Activated CD4-positive, alpha-beta T cell treated with anti-CD3 and anti-CD28 coated beads for 24 hours (primary cell): ENCODE data around the gene SNORC.
"Not testable (repeated sequence)": the region's sequence is repeated elsewhere in the genome, so short reads cannot be mapped to it uniquely, and the experiment has no call there.

ENCODE experiments used
- DNase-seq, 2 donors: peaks; one replicate each; pipeline ENCODE4 v3.0.0-alpha.2; 2020; ENCODE audit warnings: low read depth in 2 of 2

The SNORC gene

DNA sequence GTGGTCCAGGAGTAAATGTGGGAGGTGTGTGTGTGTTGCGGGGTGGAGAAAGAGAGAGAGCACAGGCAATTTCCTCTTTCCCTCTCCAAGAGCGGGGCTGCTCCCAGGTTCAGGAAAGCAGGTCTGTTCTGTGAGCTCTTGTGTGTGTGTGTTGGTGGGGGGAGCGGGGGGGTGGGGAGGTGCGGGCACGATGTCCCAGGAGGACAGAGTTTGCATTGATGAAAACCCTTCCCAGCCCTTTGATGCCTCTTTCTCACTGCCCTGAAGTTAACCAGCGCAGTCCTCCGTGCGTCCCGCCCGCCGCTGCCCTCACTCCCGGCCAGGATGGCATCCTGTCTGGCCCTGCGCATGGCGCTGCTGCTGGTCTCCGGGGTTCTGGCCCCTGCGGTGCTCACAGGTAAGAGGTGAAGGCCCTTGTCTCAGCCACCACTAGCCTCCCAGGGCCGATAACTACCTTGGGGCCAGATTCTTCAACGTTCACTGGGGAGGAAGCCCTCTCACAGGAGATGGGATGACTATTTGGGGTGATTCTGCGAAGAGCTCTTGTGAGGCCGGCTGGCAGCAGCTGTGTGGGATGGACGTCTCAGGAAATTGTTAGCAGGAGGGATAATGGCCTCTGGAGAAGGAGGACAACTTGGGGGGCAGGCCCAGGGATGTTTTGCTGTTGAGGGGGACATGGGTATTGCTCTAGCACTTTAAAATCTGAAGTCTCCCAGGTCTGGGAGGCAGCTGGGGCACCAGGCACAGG, at the start of gene SNORC:
Gene SNORC (plus strand): TSS at position 247 of the 748 bp plus-strand sequence. CDS start 78 bp downstream, at position 325.
- no peak for DNase-seq

DNA sequence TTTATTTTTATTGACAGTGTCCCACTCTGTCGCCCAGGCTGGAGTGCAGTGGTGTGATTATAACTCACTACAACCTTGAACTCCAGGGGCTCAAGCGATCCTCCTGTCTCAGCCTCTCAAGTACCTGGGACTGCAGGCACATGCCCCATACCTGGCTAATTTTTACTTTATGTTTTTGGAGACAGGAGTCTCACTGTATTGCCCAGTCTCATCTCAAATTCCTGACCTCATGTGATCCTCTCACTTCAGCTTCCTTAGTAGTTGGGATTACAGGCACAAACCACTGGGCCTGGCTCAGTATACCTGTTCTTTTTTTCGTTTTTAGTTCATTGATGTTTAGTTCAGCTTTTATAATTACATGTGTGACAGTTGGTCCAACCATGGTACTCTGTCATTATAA, 40.1 kb upstream of the SNORC start:
- no peak for DNase-seq

DNA sequence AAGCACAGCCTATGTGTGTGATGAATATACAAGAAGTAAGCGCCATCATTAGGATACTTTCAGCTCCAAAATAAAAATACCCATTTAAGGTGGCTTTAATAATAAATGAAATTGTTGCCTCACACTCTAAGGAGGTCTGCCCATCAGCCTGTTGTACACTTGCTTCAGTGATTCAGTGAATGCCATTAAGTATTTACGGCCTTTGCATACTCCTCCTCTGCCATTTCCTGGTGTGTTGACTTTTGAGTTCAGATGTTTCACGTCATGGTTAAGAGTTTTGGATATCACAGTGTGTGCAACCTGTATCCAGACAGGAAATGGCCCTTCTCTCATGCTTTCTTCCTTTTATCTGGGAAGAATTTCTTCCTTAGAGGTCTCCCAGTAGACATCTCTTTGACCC, 38.6 kb upstream of the SNORC start:
- no peak for DNase-seq

DNA sequence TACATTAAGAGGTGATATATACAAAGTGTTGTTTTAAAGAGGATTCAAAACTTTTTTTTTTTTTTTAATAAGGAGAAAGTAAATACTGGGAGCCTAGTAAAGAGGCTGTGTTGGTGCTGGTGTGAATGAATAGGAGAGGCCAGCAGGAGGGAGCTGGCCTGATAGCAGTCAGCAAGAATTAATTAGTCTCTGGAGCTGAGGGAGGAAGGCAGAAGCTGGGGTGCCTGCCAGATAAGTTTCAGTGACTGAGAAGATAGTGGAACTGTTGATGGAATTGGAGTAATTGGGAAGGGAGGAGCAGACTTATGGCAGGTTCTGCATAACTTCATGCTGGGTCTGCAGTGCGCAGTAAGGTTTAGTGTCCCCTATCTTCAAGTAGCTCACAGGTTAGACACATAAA, 36.2 kb upstream of the SNORC start:
- no peak for DNase-seq

DNA sequence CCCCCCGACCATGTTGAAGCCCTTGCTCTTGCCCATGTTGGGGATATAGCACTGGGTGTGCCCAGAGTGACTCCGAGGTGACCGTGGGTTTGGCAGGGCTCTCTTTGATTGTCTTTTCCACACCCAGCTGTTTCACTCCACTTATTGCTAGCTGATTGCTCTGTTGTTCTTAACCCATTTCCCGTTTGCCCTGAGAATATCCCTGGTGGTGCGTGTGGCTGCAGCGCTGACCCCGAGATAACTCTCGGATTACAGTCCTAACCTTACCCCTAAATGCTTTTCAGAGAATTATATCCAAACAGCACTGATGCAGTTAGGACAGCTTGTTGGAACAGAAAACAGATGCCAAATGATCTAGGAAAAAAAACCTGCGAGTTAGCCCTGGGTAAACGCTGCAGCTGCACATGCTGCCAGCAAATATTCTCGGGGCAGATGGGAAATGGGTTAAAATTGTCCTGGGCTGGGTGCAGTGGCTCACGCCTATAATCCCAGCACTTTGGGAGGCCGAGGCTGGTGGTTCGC, 34.3 kb upstream of the SNORC start:
- no peak for DNase-seq

DNA sequence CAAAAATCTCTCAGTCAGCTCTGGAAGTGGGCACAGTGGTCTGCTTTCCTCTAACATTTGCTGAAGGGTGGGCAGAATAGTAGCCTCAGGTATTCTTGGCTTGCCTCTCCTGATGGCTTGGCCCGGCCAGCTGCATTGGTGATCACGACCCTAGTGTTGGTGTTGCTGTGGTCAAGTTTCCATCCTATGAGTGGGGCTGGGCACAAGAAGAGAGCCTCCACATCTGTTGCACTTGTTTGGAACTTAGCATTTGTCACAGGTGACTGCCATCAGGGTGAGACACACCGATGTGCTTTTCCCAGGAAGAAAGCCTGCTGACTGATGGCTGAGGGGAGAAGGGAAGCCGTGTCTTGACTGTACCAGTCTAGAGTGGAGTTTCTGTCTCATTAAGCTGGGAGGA, 33.1 kb upstream of the SNORC start:
- DNase-seq, result no peak

DNA sequence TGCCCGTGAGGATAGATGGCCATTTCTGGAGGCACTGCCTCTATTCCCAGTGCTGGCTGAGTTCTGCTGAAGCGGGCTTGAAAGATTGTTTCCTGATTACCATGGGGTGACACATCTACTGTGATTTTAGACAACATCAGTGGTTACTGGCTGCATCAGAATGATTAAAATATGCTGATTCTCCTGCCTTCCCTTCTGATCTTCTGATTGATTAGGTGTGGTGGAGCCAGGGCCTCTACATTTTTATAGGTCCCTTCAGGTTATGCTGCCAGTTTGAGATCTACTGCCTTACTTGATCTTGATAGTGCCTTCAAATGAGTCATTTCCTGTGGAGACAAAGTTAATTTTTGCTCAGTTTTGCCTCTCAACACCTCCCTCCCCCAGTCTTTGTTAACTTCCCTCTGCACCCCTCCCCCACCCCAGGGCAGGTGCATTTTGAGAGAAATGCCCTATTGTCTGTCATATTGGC, 31.6 kb upstream of the SNORC start:
- peak; percentile 36 to 37 for DNase-seq

DNA sequence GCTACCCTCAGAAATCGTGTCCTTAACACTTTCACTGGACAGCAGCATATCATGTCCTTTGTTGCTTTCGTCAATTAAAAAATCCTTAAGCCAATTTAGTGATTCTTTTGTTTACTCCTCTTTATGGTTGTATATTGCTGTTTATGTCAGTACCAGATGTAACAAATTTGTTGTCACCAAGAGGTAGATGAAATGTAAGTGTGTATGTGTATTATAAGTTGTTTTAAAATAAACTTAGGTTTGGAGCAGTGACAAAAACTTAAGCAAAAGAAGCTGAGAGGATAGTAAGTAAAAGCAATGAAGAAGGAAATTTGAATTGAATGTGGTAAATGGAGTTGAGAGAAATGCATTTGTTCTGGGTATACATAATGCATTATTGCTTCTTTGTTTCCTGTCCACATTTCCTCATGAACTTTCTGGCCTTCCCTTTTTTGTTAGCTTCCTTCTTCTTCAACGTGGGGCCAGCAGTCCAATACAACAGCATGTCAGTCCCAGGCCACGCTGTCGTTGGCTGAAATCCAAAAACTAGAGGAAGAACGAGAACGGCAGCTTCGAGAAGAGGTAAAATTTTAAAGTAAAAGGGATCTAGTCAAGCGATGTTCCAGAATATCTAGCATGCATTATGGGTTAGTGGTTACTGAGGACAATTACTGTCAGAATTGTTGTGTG, 30.5 kb upstream of the SNORC start:
- no peak for DNase-seq

DNA sequence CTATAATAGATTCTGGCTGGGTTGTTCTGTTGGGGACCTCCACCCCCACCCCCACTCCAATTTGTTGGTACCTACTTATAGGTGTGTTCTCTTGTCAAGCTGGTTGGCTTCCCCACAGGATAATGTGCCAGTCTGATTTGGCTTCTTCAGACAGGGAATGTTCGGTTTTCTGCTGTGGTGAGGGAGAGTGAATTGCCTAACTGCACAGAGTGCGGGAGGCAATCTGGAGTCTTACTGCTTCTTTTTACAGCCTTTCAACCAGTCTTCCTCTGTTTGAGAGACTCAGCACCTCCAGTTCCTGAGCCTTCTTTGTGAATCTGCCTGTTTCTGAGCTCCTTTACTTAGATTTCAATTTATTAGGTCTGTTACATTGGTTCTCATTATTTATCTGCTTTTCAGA, 27.4 kb upstream of the SNORC start:
- no peak for DNase-seq

DNA sequence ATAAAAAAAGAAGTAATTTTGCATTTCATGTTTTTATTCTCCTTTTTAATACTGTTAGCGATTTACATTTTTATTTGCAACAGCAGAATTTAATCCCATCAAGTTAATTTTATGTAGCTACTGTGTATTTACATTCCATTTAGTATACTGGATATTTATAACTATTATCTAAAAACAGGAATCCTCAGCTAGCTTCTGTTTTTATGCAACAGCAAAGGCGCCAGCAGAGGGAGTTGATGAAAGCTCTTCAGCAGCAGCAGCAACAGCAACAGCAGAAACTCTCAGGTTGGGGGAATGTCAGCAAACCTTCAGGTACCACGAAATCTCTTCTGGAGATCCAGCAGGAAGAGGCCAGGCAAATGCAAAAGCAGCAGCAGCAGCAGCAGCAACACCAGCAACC, 26.2 kb upstream of the SNORC start:
- no peak for DNase-seq

DNA sequence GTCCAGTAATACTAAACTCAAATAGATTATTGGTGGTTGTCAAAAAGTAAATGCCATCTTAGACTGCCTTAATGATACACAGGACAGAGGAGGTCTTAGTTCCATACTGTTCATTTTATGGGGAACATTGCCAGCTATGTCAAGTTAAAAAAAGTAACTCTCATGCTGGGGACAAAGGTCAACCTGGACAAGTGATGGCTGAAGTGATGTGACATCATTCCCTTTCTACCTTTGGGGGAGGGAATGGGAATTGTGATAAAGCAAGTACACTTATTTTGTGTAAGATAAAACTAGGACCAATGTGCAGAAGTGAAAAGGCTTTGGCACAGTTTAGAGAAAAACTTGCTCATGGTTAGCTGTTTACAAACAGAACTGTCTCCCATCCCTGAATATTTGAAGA, 24.0 kb upstream of the SNORC start:
- no peak for DNase-seq

DNA sequence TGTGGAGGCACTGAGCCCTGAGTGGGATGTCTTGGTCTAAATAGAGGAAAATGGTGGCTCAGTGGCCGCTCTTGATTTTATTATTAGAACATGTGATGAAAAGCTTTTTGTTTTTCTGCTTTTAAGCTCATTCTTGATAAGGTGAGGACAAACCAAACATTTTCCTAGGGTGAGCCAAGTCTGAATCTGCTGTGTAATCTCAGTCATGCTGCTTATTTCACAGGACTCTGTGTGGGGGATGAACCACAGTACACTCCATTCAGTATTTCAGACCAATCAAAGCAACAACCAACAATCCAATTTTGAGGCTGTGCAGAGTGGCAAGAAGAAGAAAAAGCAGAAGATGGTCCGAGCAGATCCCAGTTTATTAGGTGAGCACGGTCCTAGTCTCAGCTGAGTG, 20.0 kb upstream of the SNORC start:
- DNase-seq, result no peak

DNA sequence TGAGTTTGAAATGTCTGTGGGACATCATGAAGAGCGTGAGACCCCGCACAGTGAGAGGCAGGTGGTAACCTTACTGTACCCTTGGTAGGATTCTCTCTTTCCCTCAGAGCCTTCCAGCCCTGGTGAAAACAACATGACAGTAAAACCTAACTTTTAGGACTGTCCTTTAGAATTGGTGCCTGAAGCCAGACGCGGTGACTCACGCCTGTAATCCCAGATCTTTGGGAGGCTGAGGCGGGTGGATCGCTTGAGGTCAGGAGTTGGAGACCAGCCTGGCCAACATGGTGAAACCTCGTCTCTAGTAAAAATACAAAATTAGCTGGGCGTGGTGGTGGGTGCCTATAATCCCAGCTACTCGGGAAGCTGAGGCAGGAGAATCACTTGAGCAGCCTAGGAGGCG, 18.0 kb upstream of the SNORC start:
- DNase-seq, result not testable (repeated sequence)

DNA sequence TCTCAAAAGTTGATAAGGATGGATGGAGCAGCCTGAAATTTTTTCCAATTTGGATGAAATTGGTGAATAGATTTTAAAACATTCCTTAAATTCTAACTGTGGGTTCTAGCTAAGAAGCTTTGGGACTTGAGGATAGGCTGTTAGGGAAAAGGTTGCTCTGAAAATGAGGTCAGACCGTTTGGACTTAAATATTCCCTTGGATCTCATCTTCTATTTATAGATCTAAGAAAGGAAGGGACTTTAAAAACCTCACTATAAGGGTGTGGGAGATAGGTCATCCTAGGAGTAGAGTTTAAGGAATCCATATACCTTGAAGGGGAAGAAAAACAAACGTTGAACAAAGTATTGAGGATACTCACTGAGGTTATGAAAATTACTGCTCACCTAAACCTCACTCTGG, 17.4 kb upstream of the SNORC start:
- no peak for DNase-seq

DNA sequence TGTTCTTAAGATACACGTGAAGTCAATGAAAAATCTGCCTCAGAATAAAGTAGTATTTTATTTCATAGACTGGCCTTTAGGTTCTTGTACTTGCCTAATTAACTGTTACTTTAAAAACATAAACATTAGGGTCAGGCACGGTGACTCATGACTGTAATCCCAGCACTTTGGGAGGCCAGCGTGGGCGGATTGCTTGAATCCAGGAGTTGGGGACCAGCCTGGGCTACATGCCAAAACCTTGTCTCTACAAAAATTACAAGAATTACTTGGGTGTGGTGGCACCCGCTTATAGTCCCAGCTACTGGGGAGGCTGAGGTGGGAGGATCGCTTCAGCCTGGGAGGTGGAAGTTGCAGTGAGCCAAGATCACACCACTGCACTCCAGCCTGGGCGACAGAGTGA, 16.0 kb upstream of the SNORC start:
- DNase-seq, result no peak

DNA sequence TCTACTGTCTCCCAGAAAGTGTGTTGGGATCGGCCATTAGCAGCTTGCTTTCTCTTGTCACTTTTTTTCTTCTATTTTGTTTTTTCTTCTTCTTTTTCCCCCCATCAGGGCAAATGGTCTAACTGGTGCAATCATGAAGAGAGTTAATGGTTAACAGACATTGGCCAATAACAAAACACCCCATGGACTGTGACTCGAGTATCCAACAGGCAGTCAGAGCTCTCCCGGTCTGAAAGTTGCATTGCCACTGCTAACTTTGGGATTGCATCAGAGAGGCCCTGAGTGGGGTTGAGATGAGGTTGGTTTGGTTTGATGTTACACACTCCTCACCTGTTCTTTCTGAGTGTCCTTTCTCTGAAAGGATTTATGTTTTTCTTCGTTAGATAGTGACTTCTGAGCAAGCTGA, 12.9 kb upstream of the SNORC start:
- no peak for DNase-seq

DNA sequence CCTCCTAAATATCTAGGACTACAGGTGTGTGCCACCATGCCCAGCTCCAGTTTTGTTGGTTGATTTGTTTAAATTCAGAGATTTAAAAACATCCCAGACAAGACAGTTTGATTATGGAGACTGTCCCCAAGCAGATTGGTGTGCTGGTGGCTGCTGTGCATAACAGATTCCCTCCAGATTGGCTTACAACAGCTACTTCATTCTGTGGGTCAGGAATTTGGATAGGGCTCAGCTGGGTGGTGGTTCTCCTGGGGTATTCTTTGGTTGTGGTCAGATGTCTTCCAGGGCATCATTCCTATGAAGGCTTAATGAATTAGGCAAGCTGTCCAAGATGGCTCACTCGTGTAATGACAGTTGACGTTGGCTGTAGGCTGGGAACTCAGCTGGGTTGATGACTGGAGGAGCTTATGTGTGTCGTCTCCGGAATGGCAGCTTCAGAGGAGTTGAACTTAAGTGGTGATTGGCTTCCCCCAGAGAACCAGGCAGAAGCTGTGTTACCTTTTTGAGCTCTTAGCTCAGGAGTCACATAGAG, 10.6 kb upstream of the SNORC start:
- DNase-seq, result no peak

DNA sequence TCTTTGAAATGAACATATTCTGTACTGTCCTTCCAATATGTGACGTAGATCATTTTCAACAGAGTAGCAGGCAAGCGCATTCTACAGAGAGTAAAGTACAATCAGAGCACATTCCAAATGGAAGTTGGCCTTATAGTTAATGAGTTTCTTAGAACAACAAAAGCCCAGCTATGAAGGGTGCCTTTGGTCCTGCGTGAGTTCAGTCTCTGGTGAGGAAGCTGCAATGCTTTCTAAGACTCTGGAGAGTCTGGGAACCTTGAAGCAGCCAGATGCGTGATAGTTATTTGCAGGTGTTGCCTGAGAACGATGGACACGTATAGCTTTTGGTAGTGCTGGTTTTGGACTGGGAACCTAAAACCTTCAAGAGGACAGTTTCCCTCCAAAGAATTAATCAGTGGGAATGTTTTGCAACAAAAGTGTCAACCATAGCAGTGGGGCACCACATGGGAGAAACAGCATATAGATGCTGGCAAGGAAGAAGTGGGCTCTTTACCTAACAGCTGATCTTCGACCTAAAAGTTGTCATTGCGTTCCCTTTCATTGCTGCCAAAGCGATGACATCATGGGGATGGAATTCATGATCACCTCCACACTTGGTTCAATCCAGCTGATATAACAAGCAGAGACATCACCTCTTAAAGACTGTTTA, 9.3 kb upstream of the SNORC start:
- DNase-seq, result no peak

DNA sequence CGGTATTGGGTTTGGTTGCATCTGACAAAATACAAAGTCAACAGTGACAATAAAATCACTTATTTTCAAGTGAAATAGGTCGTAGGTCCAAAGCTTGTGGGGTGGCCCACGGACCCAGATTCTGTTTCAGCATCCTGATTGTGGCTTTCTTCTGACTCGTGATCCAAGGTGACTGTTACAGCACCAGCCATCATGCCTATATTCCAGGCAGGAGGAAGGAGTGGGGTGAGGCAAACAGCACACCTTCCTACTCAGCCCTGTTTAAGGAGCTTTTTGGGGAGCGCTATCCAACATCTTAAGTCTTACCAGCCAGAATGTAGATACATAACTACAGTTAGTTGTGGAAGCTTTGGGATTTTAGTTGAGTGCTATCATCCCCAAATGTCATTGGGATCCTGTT, 8.7 kb upstream of the SNORC start:
- no peak for DNase-seq

DNA sequence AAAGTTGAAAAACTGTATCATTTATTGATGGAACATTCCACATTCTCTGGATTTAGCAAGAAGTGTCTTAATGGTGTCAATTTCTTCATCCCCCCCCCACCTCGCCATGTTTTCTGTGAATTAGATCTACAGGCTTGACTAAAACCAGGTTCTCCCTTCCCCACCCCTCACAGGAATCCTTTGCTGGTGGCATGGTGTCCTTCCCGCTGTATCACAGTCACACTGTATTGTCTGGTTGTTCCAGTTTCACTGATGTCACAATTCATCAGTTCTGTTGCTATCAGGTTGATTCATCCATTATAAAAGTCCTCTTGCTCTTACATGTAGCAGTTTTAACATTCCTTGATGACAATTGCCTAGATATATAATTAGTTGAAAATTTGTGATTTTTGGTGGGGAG, 6.1 kb upstream of the SNORC start:
- DNase-seq, result no peak

DNA sequence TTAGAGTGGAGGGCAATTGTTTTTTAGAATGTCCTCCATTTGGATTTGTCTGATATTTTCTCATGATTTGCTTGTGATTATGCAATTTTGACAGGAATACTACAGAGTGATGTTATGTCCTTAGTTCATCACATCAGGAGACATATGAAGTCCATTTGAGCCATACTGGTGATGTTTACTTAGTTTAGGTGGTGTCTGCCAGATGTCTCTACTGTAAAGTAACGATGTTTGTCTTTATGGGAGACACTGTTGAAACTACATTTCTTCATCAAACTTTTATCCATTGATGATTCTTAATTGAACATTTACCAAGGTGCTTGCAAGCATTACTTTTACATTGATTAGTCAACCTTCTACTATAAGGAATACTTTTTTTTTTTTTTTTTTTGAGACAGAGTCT, 4.9 kb upstream of the SNORC start:
- no peak for DNase-seq

DNA sequence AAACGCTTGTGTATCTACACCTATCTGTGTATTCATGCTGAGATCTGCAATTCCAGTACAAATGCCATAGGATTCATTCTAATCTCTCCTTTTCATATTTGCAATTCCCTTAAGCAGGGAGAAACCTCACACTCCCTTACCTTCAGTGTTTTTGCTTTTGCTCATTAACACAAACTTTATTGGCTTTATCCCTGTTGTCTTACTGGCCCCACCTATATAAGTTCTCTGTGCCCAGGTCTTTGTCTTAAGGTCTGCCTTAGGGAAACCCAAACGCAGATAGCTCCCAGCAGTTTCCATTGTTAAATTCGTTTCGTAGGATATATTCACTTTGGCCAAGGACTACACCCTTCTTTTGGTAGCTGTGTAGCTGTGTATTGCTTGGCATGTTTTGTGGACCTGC, 4.0 kb upstream of the SNORC start:
- no peak for DNase-seq
